GM13977 (cell line): ENCODE results near the gene TMPRSS5.

Source experiments
- DNase-seq: peaks from one replicate; pipeline ENCODE4 v3.0.0; 2012; ENCODE audit warnings: low spot score
- CTCF ChIP-seq: IDR thresholded peaks from 2 replicates; pipeline ENCODE4 v1.5.1; 2012; ENCODE audit warnings: mild to moderate bottlenecking, control low read depth; ENCODE audit not compliant: insufficient read depth; ENCODE audit errors: extremely low read depth, missing control alignments
- in situ Hi-C: fragments of 300-500 bp; cut with MboI; formaldehyde crosslinking; loops from one replicate; pipeline ENCODE4 v1.12.0; 2022; ENCODE audit warnings: low sequenced_read_pairs, low pct_unique_long_range_greater_than_20kb, mixed read lengths, inconsistent platforms; ENCODE audit not compliant: unreplicated experiment

The TMPRSS5 gene

DNA sequence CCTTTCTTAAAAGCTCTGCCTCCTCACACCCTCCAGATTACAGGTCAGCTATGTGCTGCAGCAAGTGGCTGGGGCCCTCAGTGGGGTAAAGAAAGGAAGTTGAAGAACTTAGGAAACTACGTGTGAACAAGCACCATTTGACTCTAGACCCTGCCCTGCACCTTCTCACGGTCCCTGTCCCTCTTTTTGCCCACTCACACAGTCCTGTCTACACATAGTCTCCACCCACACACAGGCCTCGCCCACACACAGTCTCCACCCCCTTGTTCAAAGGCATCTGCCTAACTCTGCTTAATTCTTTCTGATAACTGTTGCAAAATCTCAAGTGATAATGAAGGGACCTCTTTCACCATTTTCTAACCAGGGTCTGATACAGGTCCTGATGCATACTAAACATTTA is 59.0 kb downstream of the TMPRSS5 start:
- no peak for DNase-seq
- TF ChIP-seq CTCF: no peak
- in situ Hi-C loops: no loop called here

- in situ Hi-C loops: no loop called here
- TF ChIP-seq CTCF: no peak
- DNase-seq: no peak
These were observed 60.3 kb downstream of the TMPRSS5 start for GRCh38 chr11:113645593-113646349.

DNA sequence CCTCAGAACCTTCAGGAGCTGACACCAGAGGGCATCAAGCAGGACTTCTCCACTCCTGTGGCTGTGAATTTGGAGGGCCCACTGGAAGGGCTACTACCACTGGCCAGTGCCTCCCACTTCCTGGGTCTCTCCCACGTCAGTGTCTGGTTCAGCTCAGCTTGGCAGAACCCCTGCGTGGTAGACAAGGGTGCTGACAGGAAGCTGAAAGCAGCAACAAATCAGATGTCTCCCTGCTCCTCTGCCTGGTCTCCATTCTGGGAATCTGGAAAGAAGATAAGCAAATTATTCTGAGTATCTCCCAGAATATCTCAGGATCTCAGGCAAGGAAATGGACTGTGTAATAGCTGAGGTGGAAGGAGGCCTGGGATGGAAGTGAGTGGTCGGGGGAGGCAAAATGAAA is 61.5 kb downstream of the TMPRSS5 start:
- no peak for TF ChIP-seq CTCF
- in situ Hi-C loops: no loop called here
- DNase-seq: no peak

- no peak for TF ChIP-seq CTCF
- no peak for DNase-seq
- in situ Hi-C loops: no loop called here
These were observed 62.4 kb downstream of the TMPRSS5 start for GRCh38 chr11:113643701-113644100.

DNA sequence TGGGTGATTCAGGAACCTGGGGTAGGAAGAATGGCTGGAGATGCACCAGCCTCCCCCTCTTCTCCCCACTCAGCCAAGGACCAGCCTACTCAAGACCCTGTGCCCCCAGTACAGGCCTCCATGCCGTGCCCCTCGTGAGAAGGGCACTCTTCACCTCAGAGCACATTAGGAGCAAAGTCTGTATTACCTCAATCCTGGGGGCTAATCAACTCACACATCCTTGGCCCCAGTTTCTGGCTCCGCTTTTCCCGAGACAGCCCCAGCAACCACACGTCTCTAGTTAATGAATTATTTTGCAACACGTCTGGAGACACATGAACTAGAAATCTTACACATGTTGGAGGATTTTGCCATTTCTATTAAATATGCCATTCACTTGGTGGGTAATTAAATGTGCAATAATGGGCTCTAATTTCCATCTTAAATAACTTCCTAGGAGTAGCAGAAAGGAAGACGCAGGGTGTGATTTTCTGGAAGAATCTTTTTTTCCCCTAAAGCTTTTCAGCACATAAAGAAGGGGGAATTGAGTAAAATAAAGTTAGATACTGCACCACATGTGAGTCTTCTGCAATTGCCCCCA is 63.0 kb downstream of the TMPRSS5 start:
- no peak for DNase-seq
- TF ChIP-seq CTCF: no peak

GRCh38 chr11:113642090-113642489 is 64.0 kb downstream of the TMPRSS5 start:
- no peak for DNase-seq
- no peak for TF ChIP-seq CTCF
- in situ Hi-C loops: no loop called here

More for the DNA sequence above, 63.0 kb downstream of the TMPRSS5 start:
- in situ Hi-C loops: no loop called here
